Retinal pigment epithelial cell (primary cell): Measurements from ENCODE around the gene CCDC194.

Experiments
- DNase-seq: peaks from one replicate; pipeline ENCODE4 v3.0.0-alpha.2; 2010; ENCODE audit warnings: low read depth
- H3K4me3 ChIP-seq: 2 replicates; pipeline ENCODE4 v1.5.1; 2011; ENCODE audit warnings: mild to moderate bottlenecking, low read length, control low read depth, moderate library complexity
- CTCF ChIP-seq: conservative IDR thresholded peaks from 2 replicates; pipeline ENCODE4 v1.5.1; 2011; ENCODE audit warnings: low read depth, low read length, control low read depth, inconsistent platforms

The CCDC194 gene

GRCh38 chr19:17429641-17430113 lies 35.7 kb upstream of the CCDC194 start:
- DNase-seq, result no peak
- TF ChIP-seq CTCF, result no peak
- H3K4me3 ChIP-seq, result no peak overlapping the region

GRCh38 chr19:17424743-17425365 lies 30.9 kb upstream of the CCDC194 start:
- TF ChIP-seq CTCF, result peak; percentile 73
- DNase-seq, result no peak
- no peak overlapping the region for H3K4me3 ChIP-seq

GRCh38 chr19:17423429-17424208 lies 29.6 kb upstream of the CCDC194 start:
- no peak for DNase-seq
- no peak overlapping the region for H3K4me3 ChIP-seq
- TF ChIP-seq CTCF, result no peak

GRCh38 chr19:17421942-17422341 lies 27.9 kb upstream of the CCDC194 start:
- H3K4me3 ChIP-seq, result no peak overlapping the region
- no peak for TF ChIP-seq CTCF
- no peak for DNase-seq

- H3K4me3 ChIP-seq, result peak overlapping the region; percentile 73
- TF ChIP-seq CTCF, result no peak
- DNase-seq, result no peak
Measured at GRCh38 chr19:17420475-17420924, 26.5 kb upstream of the CCDC194 start.

GRCh38 chr19:17419621-17420474 lies 25.9 kb upstream of the CCDC194 start, which contains the start of gene MVB12A:
TSS of gene MVB12A (plus strand) at chr19:17420047. CDS start at chr19:17420136, 89 bp downstream.
- TF ChIP-seq CTCF, result no peak
- peak within 1 kb of the TSS; percentile 73 for H3K4me3 ChIP-seq
- DNase-seq, result peak; percentile 97
